Measurements from ENCODE around the gene POLR2E. TPM values are rescaled to one million over a fixed set of nuclear protein-coding genes. Genes with fewer than 3 reads are reported as not detected.
A peak's percentile ranks its signal among the peaks of the same experiment; 100 is the strongest.

POLR2E gene
- total and polyA plus RNA-seq, 2 of the 13 experiments (the other 11 are each of a cell fraction or from before 2014, with no cell fraction given): 140 to 272 TPM

DNA sequence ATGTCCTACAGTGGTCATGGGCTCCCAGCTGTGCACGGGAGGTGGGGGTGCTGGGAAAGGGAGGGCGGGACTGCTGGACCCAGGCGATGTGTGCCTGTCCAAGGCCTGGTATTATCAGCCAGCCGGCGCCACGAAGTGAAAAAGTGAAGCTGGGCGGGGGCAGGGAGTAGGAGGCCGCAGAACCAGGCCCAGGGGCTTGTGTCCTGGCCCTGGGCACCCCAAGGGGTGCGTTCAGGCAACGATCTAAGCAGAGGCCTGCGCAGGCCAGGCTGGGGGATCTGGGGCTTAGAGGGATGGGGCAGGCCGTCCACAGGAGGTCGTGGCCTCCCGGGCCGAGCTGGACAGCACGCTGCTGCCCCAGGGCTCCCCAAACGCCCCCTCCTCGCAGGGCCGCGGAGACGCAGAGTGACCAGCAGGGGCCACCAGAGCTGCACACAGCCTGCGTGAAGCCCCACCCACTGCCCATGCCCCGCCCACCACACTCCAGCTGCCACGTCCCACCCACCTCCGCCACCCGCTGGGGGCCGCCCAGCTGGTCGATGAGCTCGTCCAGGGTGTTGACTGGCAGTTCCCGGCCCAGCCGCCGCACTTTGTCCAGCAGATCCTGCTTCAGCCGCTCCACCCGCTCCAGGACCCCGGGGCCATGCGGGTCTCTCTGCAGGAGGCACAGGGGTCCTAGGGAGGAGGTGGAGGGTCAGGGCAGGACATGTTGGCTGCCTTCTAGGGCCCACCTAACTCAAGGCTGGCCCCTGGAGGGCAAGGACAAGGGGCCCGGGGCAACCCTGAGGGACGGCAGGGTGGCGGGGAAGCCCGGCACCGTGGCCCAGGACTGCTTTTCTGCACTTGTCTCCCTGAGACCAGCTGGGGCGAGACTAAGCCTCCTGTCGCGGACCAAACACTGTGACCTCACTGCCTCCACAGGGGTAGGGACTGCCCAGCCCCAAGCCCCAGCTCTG, 18.1 kb upstream of the POLR2E start (continued):
- TF ChIP-seq, protein P1, sequence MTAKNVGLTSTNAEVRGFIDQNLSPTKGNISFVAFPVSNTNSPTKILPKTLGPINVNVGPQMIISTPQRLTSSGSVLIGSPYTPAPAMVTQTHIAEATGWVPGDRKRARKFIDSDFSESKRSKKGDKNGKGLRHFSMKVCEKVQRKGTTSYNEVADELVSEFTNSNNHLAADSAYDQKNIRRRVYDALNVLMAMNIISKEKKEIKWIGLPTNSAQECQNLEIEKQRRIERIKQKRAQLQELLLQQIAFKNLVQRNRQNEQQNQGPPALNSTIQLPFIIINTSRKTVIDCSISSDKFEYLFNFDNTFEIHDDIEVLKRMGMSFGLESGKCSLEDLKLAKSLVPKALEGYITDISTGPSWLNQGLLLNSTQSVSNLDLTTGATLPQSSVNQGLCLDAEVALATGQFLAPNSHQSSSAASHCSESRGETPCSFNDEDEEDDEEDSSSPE (CRISPR knock-in tag; IDR thresholded peaks at IDR 0.05): peak; percentile 44; the same call in 1 of the 2 replicates
- TF ChIP-seq POLR2G (IDR thresholded peaks at IDR 0.05; ENCODE audit: low read depth, low read length) (peak; percentile 58), ZNF24 (IDR thresholded peaks at IDR 0.05) (no peak), ZNF577 (CRISPR knock-in tag; IDR thresholded peaks at IDR 0.05; ENCODE audit: borderline replicate concordance, low read depth) (no peak), ZNF724P (CRISPR knock-in tag; IDR thresholded peaks at IDR 0.05; ENCODE audit: borderline replicate concordance) (no peak), ZNF879 (CRISPR knock-in tag; IDR thresholded peaks at IDR 0.05) (no peak), ATF7 (IDR thresholded peaks at IDR 0.05) (no peak), ATF7 (CRISPR knock-in tag; IDR thresholded peaks at IDR 0.05) (0 out of 2 replicates have a peak, but pooled peaks have one; percentile 61), ZNF652 (CRISPR knock-in tag; IDR thresholded peaks at IDR 0.05; ENCODE audit: borderline replicate concordance, low read depth) (no peak), CENPX (CRISPR knock-in tag; IDR thresholded peaks at IDR 0.05) (no peak), TSC22D2 (CRISPR knock-in tag; IDR thresholded peaks at IDR 0.05; ENCODE audit: borderline replicate concordance) (no peak), TCF7 (IDR thresholded peaks at IDR 0.05; ENCODE audit: low read depth) (no peak), SMAD1 (CRISPR knock-in tag; IDR thresholded peaks at IDR 0.05; ENCODE audit: borderline replicate concordance, low read depth) (0 out of 2 replicates have a peak, but pooled peaks have one; percentile 52)
- TF ChIP-seq, protein P2, sequence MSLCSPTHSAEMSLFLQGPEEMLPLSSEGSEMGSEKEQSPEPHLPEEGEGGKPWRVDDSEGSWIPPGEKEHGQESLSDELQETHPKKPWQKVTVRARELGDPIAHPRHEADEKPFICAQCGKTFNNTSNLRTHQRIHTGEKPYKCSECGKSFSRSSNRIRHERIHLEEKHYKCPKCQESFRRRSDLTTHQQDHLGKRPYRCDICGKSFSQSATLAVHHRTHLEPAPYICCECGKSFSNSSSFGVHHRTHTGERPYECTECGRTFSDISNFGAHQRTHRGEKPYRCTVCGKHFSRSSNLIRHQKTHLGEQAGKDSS (CRISPR knock-in tag; IDR thresholded peaks at IDR 0.05; ENCODE audit: borderline replicate concordance, low read depth): peak; percentile 82; the same call in 1 of the 2 replicates
- TF ChIP-seq, protein P3, sequence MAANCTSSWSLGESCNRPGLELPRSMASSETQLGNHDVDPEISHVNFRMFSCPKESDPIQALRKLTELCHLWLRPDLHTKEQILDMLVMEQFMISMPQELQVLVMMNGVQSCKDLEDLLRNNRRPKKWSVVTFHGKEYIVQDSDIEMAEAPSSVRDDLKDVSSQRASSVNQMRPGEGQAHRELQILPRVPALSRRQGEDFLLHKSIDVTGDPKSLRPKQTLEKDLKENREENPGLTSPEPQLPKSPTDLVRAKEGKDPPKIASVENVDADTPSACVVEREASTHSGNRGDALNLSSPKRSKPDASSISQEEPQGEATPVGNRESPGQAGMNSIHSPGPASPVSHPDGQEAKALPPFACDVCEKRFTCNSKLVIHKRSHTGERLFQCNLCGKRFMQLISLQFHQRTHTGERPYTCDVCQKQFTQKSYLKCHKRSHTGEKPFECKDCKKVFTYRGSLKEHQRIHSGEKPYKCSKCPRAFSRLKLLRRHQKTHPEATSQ (CRISPR knock-in tag; IDR thresholded peaks at IDR 0.05; ENCODE audit: borderline replicate concordance): no peak
- TF ChIP-seq, protein P4, sequence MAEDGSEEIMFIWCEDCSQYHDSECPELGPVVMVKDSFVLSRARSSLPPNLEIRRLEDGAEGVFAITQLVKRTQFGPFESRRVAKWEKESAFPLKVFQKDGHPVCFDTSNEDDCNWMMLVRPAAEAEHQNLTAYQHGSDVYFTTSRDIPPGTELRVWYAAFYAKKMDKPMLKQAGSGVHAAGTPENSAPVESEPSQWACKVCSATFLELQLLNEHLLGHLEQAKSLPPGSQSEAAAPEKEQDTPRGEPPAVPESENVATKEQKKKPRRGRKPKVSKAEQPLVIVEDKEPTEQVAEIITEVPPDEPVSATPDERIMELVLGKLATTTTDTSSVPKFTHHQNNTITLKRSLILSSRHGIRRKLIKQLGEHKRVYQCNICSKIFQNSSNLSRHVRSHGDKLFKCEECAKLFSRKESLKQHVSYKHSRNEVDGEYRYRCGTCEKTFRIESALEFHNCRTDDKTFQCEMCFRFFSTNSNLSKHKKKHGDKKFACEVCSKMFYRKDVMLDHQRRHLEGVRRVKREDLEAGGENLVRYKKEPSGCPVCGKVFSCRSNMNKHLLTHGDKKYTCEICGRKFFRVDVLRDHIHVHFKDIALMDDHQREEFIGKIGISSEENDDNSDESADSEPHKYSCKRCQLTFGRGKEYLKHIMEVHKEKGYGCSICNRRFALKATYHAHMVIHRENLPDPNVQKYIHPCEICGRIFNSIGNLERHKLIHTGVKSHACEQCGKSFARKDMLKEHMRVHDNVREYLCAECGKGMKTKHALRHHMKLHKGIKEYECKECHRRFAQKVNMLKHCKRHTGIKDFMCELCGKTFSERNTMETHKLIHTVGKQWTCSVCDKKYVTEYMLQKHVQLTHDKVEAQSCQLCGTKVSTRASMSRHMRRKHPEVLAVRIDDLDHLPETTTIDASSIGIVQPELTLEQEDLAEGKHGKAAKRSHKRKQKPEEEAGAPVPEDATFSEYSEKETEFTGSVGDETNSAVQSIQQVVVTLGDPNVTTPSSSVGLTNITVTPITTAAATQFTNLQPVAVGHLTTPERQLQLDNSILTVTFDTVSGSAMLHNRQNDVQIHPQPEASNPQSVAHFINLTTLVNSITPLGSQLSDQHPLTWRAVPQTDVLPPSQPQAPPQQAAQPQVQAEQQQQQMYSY (CRISPR knock-in tag; IDR thresholded peaks at IDR 0.05): 0 out of 2 replicates have a peak, but pooled peaks have one; percentile 27
- TF ChIP-seq, protein P5, sequence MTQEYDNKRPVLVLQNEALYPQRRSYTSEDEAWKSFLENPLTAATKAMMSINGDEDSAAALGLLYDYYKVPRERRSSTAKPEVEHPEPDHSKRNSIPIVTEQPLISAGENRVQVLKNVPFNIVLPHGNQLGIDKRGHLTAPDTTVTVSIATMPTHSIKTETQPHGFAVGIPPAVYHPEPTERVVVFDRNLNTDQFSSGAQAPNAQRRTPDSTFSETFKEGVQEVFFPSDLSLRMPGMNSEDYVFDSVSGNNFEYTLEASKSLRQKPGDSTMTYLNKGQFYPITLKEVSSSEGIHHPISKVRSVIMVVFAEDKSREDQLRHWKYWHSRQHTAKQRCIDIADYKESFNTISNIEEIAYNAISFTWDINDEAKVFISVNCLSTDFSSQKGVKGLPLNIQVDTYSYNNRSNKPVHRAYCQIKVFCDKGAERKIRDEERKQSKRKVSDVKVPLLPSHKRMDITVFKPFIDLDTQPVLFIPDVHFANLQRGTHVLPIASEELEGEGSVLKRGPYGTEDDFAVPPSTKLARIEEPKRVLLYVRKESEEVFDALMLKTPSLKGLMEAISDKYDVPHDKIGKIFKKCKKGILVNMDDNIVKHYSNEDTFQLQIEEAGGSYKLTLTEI (CRISPR knock-in tag; conservative IDR thresholded peaks at IDR 0.05): no peak
- TF ChIP-seq, protein P6, sequence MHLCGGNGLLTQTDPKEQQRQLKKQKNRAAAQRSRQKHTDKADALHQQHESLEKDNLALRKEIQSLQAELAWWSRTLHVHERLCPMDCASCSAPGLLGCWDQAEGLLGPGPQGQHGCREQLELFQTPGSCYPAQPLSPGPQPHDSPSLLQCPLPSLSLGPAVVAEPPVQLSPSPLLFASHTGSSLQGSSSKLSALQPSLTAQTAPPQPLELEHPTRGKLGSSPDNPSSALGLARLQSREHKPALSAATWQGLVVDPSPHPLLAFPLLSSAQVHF (CRISPR knock-in tag; IDR thresholded peaks at IDR 0.05): no peak
